ACHN (cell line): ENCODE results near the gene MED15.
A peak's percentile ranks its signal among the peaks of the same experiment; 100 is the strongest.

Experiments
- DNase-seq: peaks from one replicate; pipeline ENCODE4 v3.0.0-alpha.2; 2015
- in situ Hi-C: cut with HindIII; loops from 2 replicates; pipeline ENCODE4 v1.10.0; 2017; ENCODE audit warnings: low sequenced_read_pairs, low pct_ligation_motif_present, low pct_unique_long_range_greater_than_20kb

The MED15 gene

DNA sequence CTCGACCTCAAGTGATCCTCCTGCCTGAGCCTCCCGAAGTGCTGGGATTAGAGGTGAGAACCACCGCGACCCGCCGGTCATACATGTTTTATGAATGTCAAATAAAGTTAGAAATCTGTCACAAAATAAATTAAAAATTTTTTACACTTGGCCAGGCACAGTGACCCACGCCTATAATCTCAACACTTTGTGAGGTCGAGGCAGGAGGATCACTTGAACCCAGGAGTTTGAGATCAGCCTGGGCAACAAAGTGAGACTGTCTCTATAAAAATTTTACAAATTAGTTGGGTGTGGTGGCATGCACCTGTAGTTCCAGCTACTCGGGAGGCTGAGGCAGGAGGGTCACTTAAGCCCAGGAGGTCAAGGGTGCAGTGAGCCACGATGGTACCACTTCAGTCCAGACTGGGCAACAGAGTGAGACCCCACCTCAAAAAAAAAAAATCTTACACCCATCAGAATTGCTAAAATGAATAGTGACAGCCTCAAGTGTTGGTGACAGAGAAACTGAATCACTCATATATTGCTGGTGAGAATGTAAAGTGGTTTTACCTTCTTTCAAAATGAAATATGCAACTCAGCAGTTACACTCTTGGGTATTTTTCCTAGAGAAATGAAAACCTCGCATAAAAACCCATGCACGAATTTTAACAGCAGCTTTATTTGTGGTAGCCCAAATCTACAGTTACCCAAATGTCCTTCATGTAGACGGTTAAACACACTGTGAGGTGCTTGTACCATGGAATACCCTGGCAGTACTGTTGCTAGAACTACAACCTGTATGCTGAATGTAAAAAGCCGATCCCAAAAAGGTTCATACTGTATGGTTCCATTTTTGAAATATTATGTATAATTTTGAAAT lies 55.4 kb downstream of the MED15 start:
- in situ Hi-C loops: no loop called here
- no peak for DNase-seq

DNA sequence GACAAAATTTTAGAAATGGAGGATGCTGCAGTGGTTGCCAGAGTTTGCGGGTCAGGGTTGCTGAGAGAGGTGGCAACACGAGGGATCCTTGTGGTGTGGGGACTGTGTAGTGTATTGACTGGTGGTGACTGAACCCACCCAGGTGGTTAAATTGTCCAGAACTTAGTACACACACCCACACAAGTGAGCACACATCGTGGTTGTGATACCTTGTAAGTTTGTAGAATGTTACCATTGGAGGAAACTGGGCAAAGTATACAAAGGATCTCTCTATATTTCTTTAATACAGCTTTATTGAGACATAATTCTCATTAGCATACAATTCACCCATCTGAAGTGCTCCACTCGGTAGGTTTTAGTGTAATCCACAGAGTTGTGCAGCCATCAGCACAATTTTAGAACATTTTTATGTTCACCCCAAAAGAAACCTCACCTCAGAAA lies 56.1 kb downstream of the MED15 start:
- in situ Hi-C loops: no loop called here
- no peak for DNase-seq

DNA sequence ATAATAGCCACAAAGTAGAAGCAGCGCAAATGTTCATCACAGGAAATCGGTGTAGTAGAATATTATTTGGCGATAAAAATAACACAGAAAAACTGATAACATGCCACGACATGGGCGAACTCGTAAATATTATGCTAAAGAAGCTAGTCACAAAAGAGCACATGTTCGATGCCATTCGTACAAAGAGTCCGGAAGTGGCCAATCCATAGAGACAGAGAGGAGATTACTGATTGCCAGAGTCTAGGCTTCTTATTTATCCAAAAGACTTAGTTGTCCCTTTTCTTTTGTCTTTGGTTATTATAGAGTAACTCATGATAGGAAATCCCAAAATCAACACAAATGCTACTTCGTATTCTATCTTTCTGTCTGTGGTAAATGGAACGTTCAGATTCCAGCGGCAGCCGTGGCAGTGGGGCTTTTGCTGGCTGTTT lies 56.5 kb downstream of the MED15 start:
- in situ Hi-C loops: no loop called here
- DNase-seq: no peak

DNA sequence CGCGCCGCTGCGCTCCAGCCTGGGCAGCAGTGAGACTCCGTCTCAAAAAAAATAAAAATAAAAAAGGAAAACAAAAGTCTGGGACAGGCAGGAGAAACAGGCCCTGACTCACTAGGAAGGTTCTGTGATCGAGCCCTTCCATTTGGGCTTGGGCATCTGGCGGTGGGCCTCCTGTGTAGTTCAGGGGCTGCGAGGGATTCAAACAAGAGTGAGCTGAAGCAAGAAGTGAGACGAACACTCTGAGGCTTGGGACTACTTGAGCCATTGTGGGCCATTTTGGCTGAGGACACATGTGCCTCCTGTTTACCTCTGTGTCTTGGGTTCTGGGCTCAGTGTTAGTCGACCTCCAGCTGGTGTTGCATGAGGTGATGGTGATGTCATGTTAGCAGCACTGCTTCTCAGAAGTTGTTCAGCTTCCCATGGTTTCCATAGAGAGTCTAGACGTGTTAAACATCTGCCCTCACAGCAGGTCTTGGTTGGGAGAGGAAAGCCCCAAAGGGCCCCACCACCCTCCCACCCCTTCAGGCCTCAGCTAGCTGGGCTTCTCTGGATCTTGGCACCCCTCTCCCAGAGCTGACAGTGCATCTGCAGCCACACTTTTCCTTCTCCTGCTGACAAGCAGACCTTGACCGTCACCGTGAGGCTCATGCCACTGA lies 57.8 kb downstream of the MED15 start:
- in situ Hi-C loops: no loop called here
- DNase-seq: no peak

DNA sequence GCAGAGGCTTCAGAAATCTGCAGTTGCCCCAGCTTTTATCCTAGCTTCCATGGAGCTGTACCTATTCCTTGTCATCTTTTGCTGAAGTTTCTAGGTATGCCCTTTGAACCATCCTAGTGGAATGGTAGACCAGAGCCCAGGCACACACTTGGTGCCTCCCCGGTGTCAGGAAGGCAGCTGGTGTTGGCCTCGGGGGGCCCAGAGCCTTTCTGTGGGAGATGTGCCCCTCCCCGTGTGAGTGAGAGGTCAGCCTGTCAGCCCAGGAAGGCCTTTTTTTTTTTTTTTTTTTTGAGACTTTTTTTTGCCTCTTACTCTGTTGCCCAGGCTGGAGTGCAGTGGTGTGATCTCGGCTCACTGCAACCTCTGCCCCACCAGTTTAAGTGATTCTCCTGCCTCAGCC lies 58.4 kb downstream of the MED15 start:
- in situ Hi-C loops: no loop called here
- no peak for DNase-seq

DNA sequence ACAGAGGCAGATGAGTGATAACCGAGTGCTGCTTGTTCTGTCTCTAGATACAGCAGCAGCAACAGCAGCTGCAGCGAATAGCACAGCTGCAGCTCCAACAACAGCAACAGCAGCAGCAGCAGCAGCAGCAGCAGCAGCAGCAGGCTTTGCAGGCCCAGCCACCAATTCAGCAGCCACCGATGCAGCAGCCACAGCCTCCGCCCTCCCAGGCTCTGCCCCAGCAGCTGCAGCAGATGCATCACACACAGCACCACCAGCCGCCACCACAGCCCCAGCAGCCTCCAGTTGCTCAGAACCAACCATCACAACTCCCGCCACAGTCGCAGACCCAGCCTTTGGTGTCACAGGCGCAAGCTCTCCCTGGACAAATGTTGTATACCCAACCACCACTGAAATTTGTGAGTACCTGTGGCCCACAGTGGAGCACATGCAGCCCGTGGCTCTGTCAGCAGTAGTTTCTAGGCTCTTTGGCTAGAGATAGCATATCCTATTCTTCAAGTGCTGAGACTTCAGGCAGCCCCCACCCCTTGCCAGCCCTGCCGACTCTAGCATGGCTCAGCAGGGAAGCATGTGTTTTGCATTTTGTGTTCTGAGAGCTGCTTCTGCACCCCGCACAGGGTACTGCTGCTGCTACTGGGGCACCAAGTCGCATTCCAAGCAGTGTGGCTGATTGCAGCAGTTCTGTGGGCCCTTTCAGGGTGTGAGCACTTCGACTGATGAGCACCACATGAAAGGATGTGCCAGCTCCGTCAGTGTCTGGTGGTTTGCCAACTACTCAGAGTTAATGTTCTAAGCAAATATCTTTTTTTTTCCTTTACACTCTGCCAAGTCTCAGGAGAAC lies 59.2 kb downstream of the MED15 start:
- in situ Hi-C loops: no loop called here
- DNase-seq: peak; percentile 81

DNA sequence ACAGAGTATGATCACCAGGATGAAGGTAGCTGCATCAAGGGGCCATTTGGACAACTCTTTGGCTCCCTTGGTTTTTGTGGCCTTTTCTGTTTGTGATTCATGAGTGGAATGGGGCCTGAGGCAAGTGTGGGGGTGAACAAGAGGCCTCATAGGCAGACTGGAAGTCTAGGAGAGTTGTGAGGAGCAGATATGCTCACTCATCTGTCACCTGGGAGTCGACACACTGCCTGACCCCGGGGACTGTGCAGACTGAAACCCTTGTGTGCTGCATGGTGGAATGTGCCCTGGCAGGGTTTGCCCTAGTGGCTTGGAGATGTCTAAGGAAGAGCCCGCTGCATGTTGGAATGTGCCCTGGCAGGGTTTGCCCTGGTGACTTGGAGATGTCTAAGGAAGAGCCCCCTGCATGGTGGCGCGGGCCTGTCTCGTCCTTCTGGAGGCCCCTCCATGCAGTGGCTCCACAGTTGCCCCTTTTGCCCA lies 60.0 kb downstream of the MED15 start:
- peak; percentile 59 for DNase-seq
- in situ Hi-C loops: no loop called here

DNA sequence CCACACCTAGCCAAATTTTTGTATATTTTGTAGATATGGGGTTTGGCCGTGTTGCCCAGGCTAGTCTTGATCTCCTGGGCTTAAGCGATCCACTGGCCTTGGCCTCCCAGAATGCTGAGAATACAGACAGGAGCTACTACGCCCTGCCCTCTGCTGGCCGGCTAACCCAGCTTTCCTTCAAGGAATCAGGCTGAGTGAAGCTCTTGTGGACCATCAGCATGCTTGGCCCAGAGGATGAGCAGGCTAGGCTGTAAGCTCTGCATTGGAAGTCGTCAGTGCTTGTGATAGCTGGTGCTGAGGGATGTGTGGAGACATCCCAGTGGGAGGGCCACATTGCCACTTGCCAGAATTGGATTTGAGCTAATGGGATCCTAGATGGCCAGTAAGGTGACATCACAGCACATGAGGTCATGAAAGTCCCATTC lies 60.6 kb downstream of the MED15 start:
- DNase-seq: peak; percentile 49
- in situ Hi-C loops: no loop called here

DNA sequence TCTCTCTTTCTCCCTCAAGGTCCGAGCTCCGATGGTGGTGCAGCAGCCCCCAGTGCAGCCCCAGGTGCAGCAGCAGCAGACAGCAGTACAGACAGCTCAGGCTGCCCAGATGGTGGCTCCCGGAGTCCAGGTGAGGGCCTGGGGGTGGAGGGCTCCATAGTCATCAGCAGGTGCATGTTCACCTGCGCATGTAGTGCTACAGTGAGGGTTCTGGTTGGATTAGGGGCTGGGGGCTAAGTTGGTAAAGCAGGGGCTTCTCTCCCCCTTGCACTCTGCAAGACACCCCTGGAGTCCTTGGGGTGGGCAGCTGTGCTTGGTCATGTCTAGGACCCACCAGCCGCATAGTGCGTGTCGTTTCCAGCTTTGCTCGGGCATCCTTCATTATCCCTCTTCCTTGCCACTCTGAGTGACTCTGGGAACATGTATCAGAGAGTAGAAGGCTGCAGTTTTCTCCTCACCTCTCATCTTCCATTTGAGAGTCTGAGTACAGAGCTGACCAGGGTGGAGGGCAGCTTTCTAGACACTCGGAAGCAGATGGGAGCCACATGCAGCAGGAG lies 61.2 kb downstream of the MED15 start:
- in situ Hi-C loops: no loop called here
- no peak for DNase-seq

DNA sequence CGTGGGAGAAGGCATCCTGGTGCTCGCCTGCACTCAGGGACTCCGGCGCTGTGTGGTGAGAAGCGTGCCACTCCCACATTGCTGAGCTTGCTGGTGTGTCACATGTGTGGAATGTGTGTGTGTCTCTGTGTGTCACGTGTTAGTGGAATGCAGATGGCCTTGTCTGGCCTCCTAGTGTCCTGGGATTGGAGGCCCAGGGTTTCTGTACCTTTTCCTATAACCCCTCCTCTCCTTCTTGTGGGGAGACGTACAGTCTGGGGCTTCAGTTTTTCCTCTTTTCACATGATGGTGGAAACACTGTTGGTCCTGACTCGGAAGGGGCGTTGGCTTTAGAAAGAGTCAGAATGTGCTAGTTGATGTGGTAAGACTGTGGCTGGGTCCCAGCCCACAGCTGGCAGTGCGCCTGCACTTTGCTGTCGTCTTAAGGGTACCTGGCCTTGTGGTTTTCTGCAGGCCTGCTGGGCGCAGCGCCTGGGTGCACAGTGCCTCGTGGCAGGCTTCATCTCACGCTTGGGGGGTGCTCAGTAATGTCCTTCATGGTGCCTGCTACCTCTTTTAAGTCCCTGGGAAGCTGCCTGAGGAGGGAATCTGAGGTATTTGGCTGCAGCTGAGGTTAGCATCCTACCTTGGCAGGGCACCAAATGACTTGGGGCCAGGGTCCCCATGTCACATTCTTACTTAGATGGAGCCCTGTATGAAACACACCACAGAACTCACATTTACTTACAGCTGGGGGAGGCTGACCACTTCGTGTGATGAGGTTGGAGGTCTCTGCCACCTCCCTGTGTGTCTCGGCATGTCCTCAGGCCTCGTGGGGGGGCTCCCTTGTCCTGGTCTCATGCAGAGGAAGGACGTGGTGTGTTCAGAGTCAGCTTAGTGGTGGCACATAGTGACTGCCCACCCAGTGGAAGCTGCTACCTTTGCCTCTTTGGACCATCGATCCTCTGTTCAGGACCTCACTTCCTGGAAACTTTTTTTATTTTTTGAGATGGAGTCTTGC lies 61.9 kb downstream of the MED15 start:
- in situ Hi-C loops: no loop called here
- DNase-seq: peak; percentile 92

DNA sequence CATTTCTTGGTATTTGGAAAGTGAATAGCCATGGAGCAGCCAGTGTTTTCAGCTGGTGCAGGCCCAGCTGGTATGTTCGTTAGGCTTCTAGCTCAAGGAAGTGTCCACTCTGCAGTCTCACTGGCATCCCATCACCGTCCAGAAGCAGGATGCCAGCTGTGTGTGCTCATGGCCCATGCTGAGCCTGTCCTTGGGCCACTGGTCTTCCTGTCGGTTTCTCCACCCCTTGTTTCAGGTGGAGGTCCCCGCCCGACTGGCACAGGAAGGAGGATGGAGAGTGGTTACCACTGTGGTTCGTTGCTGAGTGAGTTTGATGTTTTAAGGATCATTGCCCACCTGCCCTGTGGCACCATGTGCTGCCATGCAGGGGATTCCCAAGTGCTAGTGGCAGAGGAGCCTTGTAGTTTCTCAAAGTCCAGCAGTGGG lies 63.7 kb downstream of the MED15 start:
- DNase-seq: no peak
- in situ Hi-C loops: no loop called here

DNA sequence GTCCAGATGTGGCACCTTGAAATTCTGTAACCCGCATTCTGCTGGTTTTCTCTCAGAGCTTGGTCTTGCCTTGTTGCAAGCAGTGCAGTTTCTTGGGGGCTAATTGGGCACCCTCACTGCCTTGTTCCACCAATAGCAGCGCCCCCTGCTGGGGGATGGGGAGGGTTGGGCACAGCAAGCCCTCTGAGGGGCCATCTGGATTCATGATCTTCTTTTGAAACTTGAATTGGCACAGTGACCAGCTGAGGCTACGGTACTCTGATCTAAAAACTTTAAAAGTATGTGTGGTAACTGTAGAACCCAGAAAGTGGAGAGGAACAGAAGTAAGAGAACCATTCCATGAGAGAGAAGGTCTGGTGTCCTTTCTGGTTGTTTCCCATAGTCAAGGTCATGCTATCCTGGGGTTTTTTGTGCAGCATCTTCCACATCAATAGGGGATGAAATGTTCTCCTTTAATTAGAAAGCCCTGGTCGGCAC lies 64.2 kb downstream of the MED15 start:
- in situ Hi-C loops: no loop called here
- peak; percentile 30 for DNase-seq

DNA sequence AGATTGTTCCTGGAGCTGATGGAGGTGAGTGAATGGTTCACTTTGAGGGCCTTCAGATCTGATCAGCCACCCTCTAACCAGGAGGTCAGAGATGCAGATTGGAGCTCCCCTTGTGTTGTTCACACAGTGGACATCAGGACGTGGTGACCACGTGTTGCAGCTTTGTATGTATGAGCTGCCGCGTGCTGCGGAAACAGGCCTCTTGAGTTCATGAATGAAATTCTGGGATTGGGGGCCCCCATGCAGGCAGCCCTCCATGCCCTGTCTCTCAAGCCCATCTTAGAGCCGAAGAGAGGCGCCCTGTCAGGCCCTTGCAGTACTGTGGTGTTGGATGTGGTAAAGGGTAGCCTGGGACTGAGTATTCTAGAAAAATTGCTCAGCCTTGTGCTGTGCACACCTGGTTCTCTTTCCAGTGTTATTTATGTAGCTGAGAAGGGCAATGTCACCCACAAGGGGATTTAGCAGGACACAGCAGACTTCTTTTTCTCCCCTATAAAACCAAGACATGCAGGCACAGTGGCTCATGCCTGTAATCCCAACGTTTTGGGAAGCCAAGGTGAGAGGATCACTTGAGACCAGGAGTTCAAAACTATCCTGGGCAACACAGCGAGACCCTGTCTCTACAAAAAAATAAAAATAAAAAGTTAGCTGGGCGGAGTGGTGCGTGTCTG lies 64.9 kb downstream of the MED15 start:
- in situ Hi-C loops: no loop called here
- DNase-seq: no peak

DNA sequence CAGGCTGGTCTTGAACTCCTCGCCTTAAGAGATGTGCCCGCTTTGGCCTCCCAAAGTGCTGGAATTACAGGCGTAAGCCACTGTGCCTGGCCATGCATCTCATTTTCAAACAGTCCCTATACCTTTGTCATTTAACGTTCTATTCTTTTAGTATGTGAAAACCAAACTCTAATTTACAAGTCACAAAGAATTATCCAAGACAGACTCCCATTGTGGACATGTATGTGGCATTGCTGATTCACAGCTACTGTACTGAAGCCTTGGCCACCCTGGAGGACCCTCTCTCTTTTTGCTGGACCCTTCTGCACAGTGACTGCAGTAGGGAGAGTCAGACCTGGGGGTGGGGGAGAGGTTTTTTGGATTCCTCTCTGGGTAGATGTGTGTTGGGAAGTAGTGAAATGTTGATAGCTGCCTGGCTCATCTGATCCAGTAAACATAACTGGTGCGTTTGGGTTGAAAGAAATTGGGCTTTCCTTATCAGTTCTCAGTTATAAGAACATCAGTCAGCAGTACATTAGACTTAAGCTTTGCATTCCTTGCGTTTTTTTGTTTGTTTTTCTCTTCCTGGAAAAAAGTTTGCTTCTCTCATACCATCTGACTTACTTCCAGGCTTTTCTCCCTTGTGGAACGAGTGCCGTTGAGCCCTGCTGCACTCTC lies 65.9 kb downstream of the MED15 start:
- no peak for DNase-seq
- in situ Hi-C loops: no loop called here

DNA sequence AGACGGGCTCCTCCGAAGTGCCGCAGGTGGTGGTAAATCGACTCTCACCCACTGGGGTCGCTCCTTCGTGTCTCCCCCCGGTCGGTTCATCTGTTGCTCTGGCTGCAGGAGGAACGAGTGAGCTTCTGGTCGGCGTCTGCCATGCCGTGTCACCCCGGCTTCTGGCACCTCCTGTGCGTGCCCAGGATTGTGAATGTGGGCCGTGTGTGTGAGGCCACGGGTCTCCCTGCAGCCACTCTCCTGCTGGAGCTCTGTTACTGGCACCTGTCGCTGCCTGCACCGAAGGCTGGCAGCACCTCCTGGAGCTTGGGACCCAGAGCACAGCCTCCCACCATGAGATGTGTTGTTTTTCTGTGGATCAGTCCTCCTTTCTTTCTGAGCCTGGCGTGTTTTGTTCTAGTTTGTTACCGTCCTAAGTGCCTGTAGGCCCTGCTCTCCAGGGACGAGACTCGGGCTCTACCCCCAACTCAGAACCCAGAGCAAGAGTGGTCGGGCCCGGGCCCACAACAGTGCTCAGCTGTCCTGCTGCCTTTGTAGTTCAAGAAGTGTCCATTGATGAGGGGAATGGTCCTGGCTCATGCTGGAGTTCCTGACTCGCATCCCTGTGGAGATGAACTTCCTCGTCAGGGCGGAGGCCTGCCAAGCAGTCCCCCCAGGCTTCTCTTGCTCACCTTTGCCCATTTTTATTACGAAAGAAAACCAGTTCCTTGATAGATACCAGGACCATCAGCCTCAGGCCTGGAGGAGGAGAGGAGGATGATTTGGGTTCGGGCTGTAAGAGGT lies 66.6 kb downstream of the MED15 start:
- DNase-seq: no peak
- in situ Hi-C loops: no loop called here

DNA sequence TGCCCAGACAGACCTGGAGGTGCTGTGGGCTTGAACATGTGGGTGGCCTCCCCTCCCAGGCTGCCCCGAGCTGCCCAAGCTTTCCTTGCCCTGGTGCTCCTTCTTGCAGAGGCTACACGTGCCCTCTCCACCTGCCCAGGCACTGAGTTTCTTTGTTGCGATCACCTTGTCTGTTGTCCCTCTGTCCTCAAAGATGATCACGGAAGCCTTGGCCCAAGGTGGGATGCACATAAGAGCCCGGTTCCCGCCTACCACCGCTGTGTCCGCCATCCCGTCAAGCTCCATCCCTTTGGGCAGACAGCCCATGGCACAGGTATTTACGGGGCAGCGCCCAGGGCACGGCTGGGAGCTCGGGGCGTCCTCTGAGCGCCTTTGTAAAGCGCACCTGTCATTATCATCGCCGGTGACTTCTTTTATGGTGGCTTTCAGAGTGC lies 67.5 kb downstream of the MED15 start:
- no peak for DNase-seq
- in situ Hi-C loops: no loop called here
